OCI-LY7 (cell line): ENCODE measurements around the gene ANKLE2. TPM values are rescaled to one million over a fixed set of nuclear protein-coding genes. Genes with fewer than 3 reads are reported as not detected.

Experiments
- BruUV-seq: library from RNA; stranded (reverse); fragments of 400-500 nt; replicated peaks from 2 replicates; lab custom pipeline; 2021; lab: Mats Ljungman, UMichigan
- CTCF ChIA-PET: fragments of 300-600 bp; sonication (Branson Sonifier 250); formaldehyde crosslinking; loops from one replicate; lab custom pipeline; 2022; ENCODE audit warnings: antibody characterized with exemption; ENCODE audit not compliant: unreplicated experiment; lab: Charles Lee
- POLR2A ChIA-PET: fragments of 300-600 bp; sonication (Branson Sonifier 250); formaldehyde crosslinking; loops from one replicate; lab custom pipeline; 2022; ENCODE audit warnings: antibody characterized with exemption; lab: Charles Lee
- DNase-seq: peaks from one replicate; pipeline ENCODE4 v3.0.0-alpha.2; 2015; ENCODE audit warnings: low spot score
- H2AFZ ChIP-seq: fragments of 200-600 bp; sonication (generic), shearing (Covaris generic); 2 replicates; pipeline ENCODE4 v1.6.1; 2014; ENCODE audit warnings: mild to moderate bottlenecking, antibody characterized with exemption, low read length, moderate library complexity
- H3K27ac ChIP-seq: fragments of 200-600 bp; sonication (generic); 2 replicates; pipeline ENCODE4 v1.5.1; 2014; ENCODE audit warnings: mixed run types, low read depth, mild to moderate bottlenecking, moderate library complexity, low read length, inconsistent platforms; ENCODE audit not compliant: poor library complexity, severe bottlenecking
- H3K36me3 ChIP-seq: fragments of 200-600 bp; sonication (generic); 2 replicates; pipeline ENCODE4 v1.6.1; 2014; ENCODE audit warnings: mild to moderate bottlenecking, antibody characterized with exemption, low read length, moderate library complexity, mixed read lengths; ENCODE audit not compliant: insufficient read depth
- H3K4me1 ChIP-seq: fragments of 200-600 bp; sonication (generic); 2 replicates; pipeline ENCODE4 v1.5.1; 2014; ENCODE audit warnings: mild to moderate bottlenecking, low read length; ENCODE audit not compliant: insufficient read depth, poor library complexity, severe bottlenecking
- H3K4me2 ChIP-seq: fragments of 200-600 bp; sonication (generic); 2 replicates; pipeline ENCODE4 v1.6.1; 2014; ENCODE audit warnings: mild to moderate bottlenecking, low read length
- H3K4me3 ChIP-seq: fragments of 200-600 bp; sonication (generic); 2 replicates; pipeline ENCODE4 v1.5.1; 2014; ENCODE audit warnings: mild to moderate bottlenecking, low read depth, low read length; ENCODE audit not compliant: poor library complexity, severe bottlenecking
- H3K79me2 ChIP-seq: fragments of 200-600 bp; sonication (generic); 2 replicates; pipeline ENCODE4 v1.6.1; 2016; ENCODE audit warnings: low read depth, mild to moderate bottlenecking, low read length, moderate library complexity, mixed read lengths; ENCODE audit not compliant: insufficient read depth
- H3K9me2 ChIP-seq: fragments of 200-600 bp; sonication (generic); 2 replicates; pipeline ENCODE4 v1.6.1; 2016; ENCODE audit warnings: mild to moderate bottlenecking, low read length, mixed read lengths; ENCODE audit not compliant: insufficient read depth
- H3K9me3 ChIP-seq: fragments of 200-600 bp; sonication (generic); 2 replicates; pipeline ENCODE4 v1.6.1; 2014; ENCODE audit warnings: mild to moderate bottlenecking, mixed run types, low read length, mixed read lengths
- H4K20me1 ChIP-seq: fragments of 200-600 bp; sonication (generic); 2 replicates; pipeline ENCODE4 v1.6.1; 2014; ENCODE audit warnings: mild to moderate bottlenecking, antibody characterized with exemption, low read length, moderate library complexity, mixed read lengths; ENCODE audit not compliant: insufficient read depth
- CTCF ChIP-seq: fragments of 200-600 bp; sonication (generic); conservative IDR thresholded peaks from 2 replicates; pipeline ENCODE4 v1.5.1; 2014; ENCODE audit warnings: mild to moderate bottlenecking, antibody characterized with exemption, low read length, moderate library complexity, mixed read lengths
- EZH2phosphoT487 ChIP-seq: fragments of 200-600 bp; sonication (generic); IDR thresholded peaks from 2 replicates; pipeline ENCODE4 v1.6.1; 2018; ENCODE audit warnings: low read depth, borderline replicate concordance, mild to moderate bottlenecking, mixed run types, antibody characterized with exemption, low read length, moderate library complexity, mixed read lengths
- intact Hi-C: fragments of 100-400 bp; cut with micrococcal nuclease; formaldehyde crosslinking; loops from one replicate; pipeline ENCODE4 v1.10.0; 2022; ENCODE audit not compliant: unreplicated experiment
- total RNA-seq, 2 experiments: library from RNA; depleted of rRNA in 1 of 2; stranded (reverse); fragments of >200 nt in 1 of 2; shearing (Covaris generic) in 1 of 2; gene quantifications; 2 replicates each; pipeline ENCODE4 v1.2.3, GENCODE V29; 2014 to 2022

ANKLE2 gene
- total RNA-seq, 2 experiments from 2014 or later: 88.0 to 121 TPM

- no TSS peak for BruUV-seq
- H3K36me3 ChIP-seq: peaks cover 100% of the 10 kb centered on the region
- TF ChIP-seq EZH2phosphoT487: no peak
- TF ChIP-seq CTCF: no peak
- H3K27ac ChIP-seq: no peak overlapping the region
- no peak overlapping the region for H2AFZ ChIP-seq
- CTCF ChIA-PET: no interaction called here
- DNase-seq: no peak
- H3K4me3 ChIP-seq: no peak overlapping the region
- POLR2A ChIA-PET: no interaction called here
- peaks cover 12% of the 10 kb centered on the region; the same call in 1 of the 2 replicates for H3K79me2 ChIP-seq
- no peaks in the 10 kb centered on the region for H3K9me3 ChIP-seq
- no peaks in the 10 kb centered on the region for H3K9me2 ChIP-seq
- intact Hi-C loops: no loop called here
- H3K4me1 ChIP-seq: no peaks in the 10 kb centered on the region
- 0 out of 2 replicates have a peak, but pooled peaks cover 8% of the 10 kb centered on the region for H4K20me1 ChIP-seq
- H3K4me2 ChIP-seq: no peak overlapping the region
Measured at GRCh38 chr12:132740313-132740646, 21.4 kb downstream of the ANKLE2 start.

GRCh38 chr12:132739600-132740312 lies 21.9 kb downstream of the ANKLE2 start:
- DNase-seq: no peak
- no peak for TF ChIP-seq CTCF
- H3K9me2 ChIP-seq: no peaks in the 10 kb centered on the region
- no peak overlapping the region for H3K4me2 ChIP-seq
- CTCF ChIA-PET: no interaction called here
- no peaks in the 10 kb centered on the region for H3K9me3 ChIP-seq
- peaks cover 100% of the 10 kb centered on the region for H3K36me3 ChIP-seq
- POLR2A ChIA-PET: no interaction called here
- intact Hi-C loops: no loop called here
- H3K4me3 ChIP-seq: no peak overlapping the region
- no peaks in the 10 kb centered on the region for H3K4me1 ChIP-seq
- no TSS peak for BruUV-seq
- no peak overlapping the region for H3K27ac ChIP-seq
- 0 out of 2 replicates have a peak, but pooled peaks cover 8% of the 10 kb centered on the region for H4K20me1 ChIP-seq
- peaks cover 12% of the 10 kb centered on the region; the same call in 1 of the 2 replicates for H3K79me2 ChIP-seq
- no peak overlapping the region for H2AFZ ChIP-seq

GRCh38 chr12:132736913-132737312 lies 24.7 kb downstream of the ANKLE2 start:
- no peaks in the 10 kb centered on the region for H3K79me2 ChIP-seq
- POLR2A ChIA-PET: no interaction called here
- TF ChIP-seq CTCF (no peak), EZH2phosphoT487 (no peak)
- intact Hi-C loops: no loop called here
- CTCF ChIA-PET: no interaction called here
- H3K9me3 ChIP-seq: no peaks in the 10 kb centered on the region
- peaks cover 99% of the 10 kb centered on the region for H3K36me3 ChIP-seq
- no peaks in the 10 kb centered on the region for H3K4me1 ChIP-seq
- no peak overlapping the region for H3K4me3 ChIP-seq
- no peak overlapping the region for H3K27ac ChIP-seq
- no TSS peak for BruUV-seq
- DNase-seq: no peak
- 0 out of 2 replicates have a peak, but pooled peaks cover 3% of the 10 kb centered on the region for H4K20me1 ChIP-seq
- no peaks in the 10 kb centered on the region for H3K9me2 ChIP-seq
- H3K4me2 ChIP-seq: no peak overlapping the region
- no peak overlapping the region for H2AFZ ChIP-seq
